Globus pallidus (tissue), 1 donor: ENCODE data around the gene VTCN1.

Experiments
- DNase-seq: peaks from one replicate; pipeline ENCODE4 v3.0.0-alpha.2; 2015; ENCODE audit warnings: low spot score

VTCN1 gene

DNA sequence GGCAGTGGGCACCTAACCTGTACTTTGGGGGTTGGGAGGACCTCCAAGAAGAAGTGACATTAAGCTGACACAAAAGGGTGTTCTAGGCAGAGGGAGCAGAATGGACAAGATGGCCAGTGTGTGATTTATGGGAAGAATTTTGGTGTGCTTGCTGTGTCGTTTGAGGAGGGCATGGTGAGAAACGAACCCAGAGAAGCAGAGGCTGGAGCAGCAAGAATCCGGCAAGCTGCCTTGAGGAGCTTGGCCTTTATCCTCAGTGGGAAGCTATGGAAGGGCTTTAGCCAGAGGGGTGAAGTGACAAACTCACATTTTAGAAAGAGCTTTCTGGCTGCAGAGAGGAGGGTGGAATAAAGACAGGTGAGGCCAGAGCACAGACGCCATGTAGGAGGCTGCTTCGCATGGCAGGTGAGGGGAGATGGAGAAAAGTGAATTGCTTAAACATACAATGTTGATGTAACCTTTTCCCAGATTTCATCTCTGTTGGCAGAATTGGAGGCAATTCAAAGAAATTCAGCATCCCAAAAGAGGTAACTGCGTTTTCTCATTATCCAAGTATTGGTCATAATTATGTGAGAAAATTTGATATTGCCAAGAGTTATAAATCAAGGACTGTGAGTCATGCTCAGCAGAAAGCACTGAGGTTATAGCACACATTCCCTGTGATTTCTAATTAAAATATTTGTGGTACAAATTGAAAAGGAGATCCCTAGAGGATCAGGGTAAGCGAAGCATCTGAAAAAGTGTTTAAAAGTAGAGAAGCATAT, 115.7 kb downstream of the VTCN1 start:
- DNase-seq, result no peak

- DNase-seq, result no peak
Measured at GRCh38 chr1:117093870-117094621, 116.7 kb downstream of the VTCN1 start.
